DOHH2 (cell line): ENCODE results near the gene CATSPERZ.

ENCODE experiments used
- H3F3A ChIP-seq: fragments of 200-600 bp; sonication (generic), shearing (Covaris generic); 2 replicates; pipeline ENCODE4 v1.6.0; 2016; ENCODE audit warnings: antibody characterized with exemption, mild to moderate bottlenecking; ENCODE audit not compliant: control insufficient read depth, insufficient read depth
- H3K27ac ChIP-seq: fragments of 200-600 bp; sonication (generic); 2 replicates; pipeline ENCODE4 v1.5.1; 2014; ENCODE audit warnings: low read depth, mild to moderate bottlenecking, low read length, moderate library complexity
- H3K27me3 ChIP-seq: fragments of 200-600 bp; sonication (generic); 2 replicates; pipeline ENCODE4 v1.6.1; 2014; ENCODE audit warnings: mild to moderate bottlenecking, low read length, mixed read lengths; ENCODE audit not compliant: control insufficient read depth
- H3K36me3 ChIP-seq: fragments of 200-600 bp; sonication (generic); 2 replicates; pipeline ENCODE4 v1.6.1; 2014; ENCODE audit warnings: mild to moderate bottlenecking, low read length, moderate library complexity, mixed read lengths; ENCODE audit not compliant: control insufficient read depth
- H3K4me1 ChIP-seq: fragments of 200-600 bp; sonication (generic); 2 replicates; pipeline ENCODE4 v1.6.1; 2014; ENCODE audit warnings: mild to moderate bottlenecking, low read length, mixed read lengths; ENCODE audit not compliant: control insufficient read depth
- H3K4me2 ChIP-seq: fragments of 200-600 bp; sonication (generic); 2 replicates; pipeline ENCODE4 v1.6.0; 2014; ENCODE audit warnings: mild to moderate bottlenecking, low read length, moderate library complexity
- H3K4me3 ChIP-seq: fragments of 200-600 bp; sonication (generic); 2 replicates; pipeline ENCODE4 v1.5.1; 2014; ENCODE audit warnings: mild to moderate bottlenecking, low read length, mixed read lengths
- H3K79me2 ChIP-seq: fragments of 200-600 bp; sonication (generic); 2 replicates; pipeline ENCODE4 v1.6.1; 2014; ENCODE audit warnings: mild to moderate bottlenecking, low read length, mixed read lengths; ENCODE audit not compliant: control insufficient read depth
- H3K9me2 ChIP-seq: fragments of 200-600 bp; sonication (generic); replicated peaks from 2 replicates; pipeline ENCODE4 v1.6.1; 2014; ENCODE audit warnings: mild to moderate bottlenecking, low read length, mixed read lengths; ENCODE audit not compliant: control insufficient read depth
- H3K9me3 ChIP-seq: fragments of 200-600 bp; sonication (generic); 2 replicates; pipeline ENCODE4 v1.6.1; 2014; ENCODE audit warnings: antibody characterized with exemption, low read length, mixed read lengths; ENCODE audit not compliant: control insufficient read depth, insufficient read depth
- H4K20me1 ChIP-seq: fragments of 200-600 bp; sonication (generic); 2 replicates; pipeline ENCODE4 v1.6.0; 2014; ENCODE audit warnings: low read depth, mild to moderate bottlenecking, antibody characterized with exemption, low read length, moderate library complexity; ENCODE audit not compliant: control insufficient read depth, insufficient read depth
- EZH2phosphoT487 ChIP-seq: fragments of 200-600 bp; sonication (generic); IDR thresholded peaks from 2 replicates; pipeline ENCODE4 v1.6.1; 2017; ENCODE audit warnings: borderline replicate concordance, mild to moderate bottlenecking, antibody characterized with exemption, low read length, moderate library complexity, mixed read lengths
- TF ChIP-seq, protein P1 (sequence below): fragments of 200-600 bp; sonication (generic); IDR thresholded peaks from one replicate; pipeline ENCODE4 v1.5.1; 2014; ENCODE audit warnings: antibody characterized with exemption, mild to moderate bottlenecking, low read depth, low read length; ENCODE audit not compliant: poor library complexity, severe bottlenecking

CATSPERZ gene

GRCh38 chr11:64351136-64351631 is 51.0 kb downstream of the CATSPERZ start:
- Histone ChIP-seq H3K27me3 (no peaks in the 10 kb centered on the region), H3K4me3 (no peak overlapping the region), H3K27ac (no peak overlapping the region), H3K9me3 (no peaks in the 10 kb centered on the region), H3K9me2 (no peaks in the 10 kb centered on the region), H3K36me3 (peaks cover 8% of the 10 kb centered on the region), H3F3A (peaks cover 5% of the 10 kb centered on the region), H3K4me2 (no peak overlapping the region), H3K4me1 (peaks cover 5% of the 10 kb centered on the region), H4K20me1 (no peaks in the 10 kb centered on the region), H3K79me2 (no peaks in the 10 kb centered on the region)
- no peak for TF ChIP-seq EZH2phosphoT487
- TF ChIP-seq, protein P1, sequence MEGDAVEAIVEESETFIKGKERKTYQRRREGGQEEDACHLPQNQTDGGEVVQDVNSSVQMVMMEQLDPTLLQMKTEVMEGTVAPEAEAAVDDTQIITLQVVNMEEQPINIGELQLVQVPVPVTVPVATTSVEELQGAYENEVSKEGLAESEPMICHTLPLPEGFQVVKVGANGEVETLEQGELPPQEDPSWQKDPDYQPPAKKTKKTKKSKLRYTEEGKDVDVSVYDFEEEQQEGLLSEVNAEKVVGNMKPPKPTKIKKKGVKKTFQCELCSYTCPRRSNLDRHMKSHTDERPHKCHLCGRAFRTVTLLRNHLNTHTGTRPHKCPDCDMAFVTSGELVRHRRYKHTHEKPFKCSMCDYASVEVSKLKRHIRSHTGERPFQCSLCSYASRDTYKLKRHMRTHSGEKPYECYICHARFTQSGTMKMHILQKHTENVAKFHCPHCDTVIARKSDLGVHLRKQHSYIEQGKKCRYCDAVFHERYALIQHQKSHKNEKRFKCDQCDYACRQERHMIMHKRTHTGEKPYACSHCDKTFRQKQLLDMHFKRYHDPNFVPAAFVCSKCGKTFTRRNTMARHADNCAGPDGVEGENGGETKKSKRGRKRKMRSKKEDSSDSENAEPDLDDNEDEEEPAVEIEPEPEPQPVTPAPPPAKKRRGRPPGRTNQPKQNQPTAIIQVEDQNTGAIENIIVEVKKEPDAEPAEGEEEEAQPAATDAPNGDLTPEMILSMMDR: no peak

DNA sequence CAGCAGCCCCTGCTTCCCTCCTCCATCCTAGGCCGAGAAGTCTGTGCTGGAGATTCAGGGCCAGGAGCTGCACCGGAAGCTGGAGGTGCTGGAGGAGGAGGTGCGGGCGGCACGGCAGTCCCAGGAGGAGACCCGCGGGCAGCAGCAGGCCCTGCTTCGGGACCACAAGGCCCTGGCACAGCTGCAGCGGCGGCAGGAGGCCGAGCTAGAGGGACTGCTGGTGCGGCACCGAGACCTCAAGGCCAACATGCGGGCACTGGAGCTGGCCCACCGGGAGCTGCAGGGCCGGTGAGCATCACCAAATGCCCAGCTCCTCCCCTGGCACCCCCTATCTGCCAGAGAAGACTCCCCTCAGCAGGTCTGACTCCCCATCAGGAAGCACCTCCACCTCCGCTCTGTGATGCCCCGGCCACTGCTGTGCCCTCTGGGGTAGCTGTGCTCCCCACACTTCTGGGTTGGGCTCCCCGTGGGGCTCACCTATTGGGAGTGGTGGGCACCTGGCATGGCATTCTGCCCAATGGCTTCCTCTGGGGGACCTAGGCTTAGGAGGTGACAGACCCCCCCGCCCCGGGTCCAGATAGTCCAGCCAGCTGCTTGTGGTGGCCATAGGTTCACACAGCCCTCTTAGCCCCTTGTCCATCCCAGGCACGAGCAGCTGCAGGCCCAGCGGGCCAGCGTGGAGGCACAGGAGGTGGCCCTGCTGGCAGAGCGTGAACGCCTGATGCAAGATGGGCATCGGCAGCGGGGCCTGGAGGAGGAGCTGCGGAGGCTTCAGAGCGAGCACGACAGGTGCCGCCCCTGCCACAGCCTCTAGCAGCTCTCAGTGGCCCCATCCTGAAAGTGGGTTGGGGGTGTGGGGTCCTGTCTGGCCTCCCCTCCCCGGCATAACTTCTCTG is 52.2 kb downstream of the CATSPERZ start:
- TF ChIP-seq, protein P1: no peak
- H3K27me3 ChIP-seq: no peaks in the 10 kb centered on the region
- no peaks in the 10 kb centered on the region for H3K9me2 ChIP-seq
- no peaks in the 10 kb centered on the region for H3K9me3 ChIP-seq
- H3K4me3 ChIP-seq: no peak overlapping the region
- H3K36me3 ChIP-seq: peaks cover 8% of the 10 kb centered on the region
- H3K27ac ChIP-seq: no peak overlapping the region
- H3K4me1 ChIP-seq: peaks cover 9% of the 10 kb centered on the region
- H3K79me2 ChIP-seq: no peaks in the 10 kb centered on the region
- peaks cover 5% of the 10 kb centered on the region for H3F3A ChIP-seq
- no peak overlapping the region for H3K4me2 ChIP-seq
- no peaks in the 10 kb centered on the region for H4K20me1 ChIP-seq

GRCh38 chr11:64352995-64353714 is 53.0 kb downstream of the CATSPERZ start:
- H3K4me1 ChIP-seq: peaks cover 14% of the 10 kb centered on the region

More at GRCh38 chr11:64352995-64353714, 53.0 kb downstream of the CATSPERZ start:
- H3F3A ChIP-seq: peaks cover 5% of the 10 kb centered on the region
- H3K9me2 ChIP-seq: no peaks in the 10 kb centered on the region
- H3K4me3 ChIP-seq: no peak overlapping the region
- no peaks in the 10 kb centered on the region for H3K27me3 ChIP-seq
- H3K36me3 ChIP-seq: peaks cover 8% of the 10 kb centered on the region
- H3K79me2 ChIP-seq: no peaks in the 10 kb centered on the region
- H4K20me1 ChIP-seq: no peaks in the 10 kb centered on the region
- TF ChIP-seq EZH2phosphoT487: no peak
- TF ChIP-seq, protein P1: no peak
- no peaks in the 10 kb centered on the region for H3K9me3 ChIP-seq
- H3K4me2 ChIP-seq: no peak overlapping the region
- H3K27ac ChIP-seq: no peak overlapping the region
